CD14-positive monocyte (primary cell): ENCODE data around the gene ERGIC3. TPM values are rescaled to one million over a fixed set of nuclear protein-coding genes. Genes with fewer than 3 reads are reported as not detected.

ENCODE experiments used
- DNase-seq, 3 donors: peaks; one replicate each; pipeline ENCODE4 v3.0.0-alpha.2; 2011 to 2022
- H2AFZ ChIP-seq: 2 replicates; pipeline ENCODE4 v1.6.0; 2012; ENCODE audit warnings: mild to moderate bottlenecking, low read depth, low read length, inconsistent platforms; ENCODE audit not compliant: insufficient read depth, poor library complexity, severe bottlenecking
- H3K27ac ChIP-seq, 2 donors: 1 replicate in 1 of 2; 2 replicates in 1 of 2; pipeline ENCODE4 v1.5.1; 2012 to 2013; ENCODE audit warnings: low read length in 2 of 2, control low read depth in 1 of 2, inconsistent platforms in 1 of 2, low read depth in 1 of 2, mild to moderate bottlenecking in 1 of 2
- H3K27me3 ChIP-seq, 2 donors: one replicate each; pipeline versions ENCODE4 v1.6.0 to v1.6.1; 2011 to 2013; ENCODE audit warnings: low read length in 2 of 2; ENCODE audit not compliant: control insufficient read depth in 2 of 2, insufficient read depth in 2 of 2
- H3K36me3 ChIP-seq, 2 donors: replicated peaks in 1 of 2; 1 replicate in 1 of 2; 2 replicates in 1 of 2; pipeline versions ENCODE4 v1.5.1 to v1.6.1; 2012 to 2013; ENCODE audit warnings: low read length in 2 of 2, control low read depth in 1 of 2, inconsistent platforms in 1 of 2, mild to moderate bottlenecking in 1 of 2; ENCODE audit not compliant: insufficient read depth in 2 of 2, control insufficient read depth in 1 of 2
- H3K4me1 ChIP-seq, 2 donors: 1 replicate in 1 of 2; 2 replicates in 1 of 2; pipeline versions ENCODE4 v1.5.1 to v1.6.1; 2012 to 2013; ENCODE audit warnings: low read length in 2 of 2, control low read depth in 1 of 2, inconsistent platforms in 1 of 2, mild to moderate bottlenecking in 1 of 2, moderate library complexity in 1 of 2; ENCODE audit not compliant: insufficient read depth in 2 of 2, control insufficient read depth in 1 of 2
- H3K4me2 ChIP-seq: replicated peaks from 2 replicates; pipeline ENCODE3; 2012; ENCODE audit warnings: low read length, moderate library complexity, mild to moderate bottlenecking; ENCODE audit not compliant: poor library complexity, severe bottlenecking; ENCODE audit errors: extremely low read depth
- H3K4me3 ChIP-seq, 3 experiments: fragments of 200-600 bp in 1 of 3; sonication (generic) in 1 of 3; replicated peaks in 1 of 3; 1 replicate in 2 of 3; 2 replicates in 1 of 3; pipeline ENCODE4 v1.5.1; 2011 to 2013; ENCODE audit warnings: low read length in 3 of 3, mild to moderate bottlenecking in 3 of 3, control low read depth in 2 of 3, low read depth in 2 of 3, inconsistent platforms in 1 of 3, moderate library complexity in 1 of 3
- H3K79me2 ChIP-seq: 2 replicates; pipeline ENCODE4 v1.6.0; 2012; ENCODE audit warnings: mild to moderate bottlenecking, control low read depth, inconsistent platforms, low read length, moderate library complexity; ENCODE audit not compliant: insufficient read depth
- H3K9ac ChIP-seq: 2 replicates; pipeline ENCODE4 v1.6.0; 2017; ENCODE audit warnings: low read length, mild to moderate bottlenecking; ENCODE audit not compliant: insufficient read depth, poor library complexity, severe bottlenecking
- H3K9me3 ChIP-seq, 2 donors: replicated peaks in 1 of 2; 1 replicate in 1 of 2; 2 replicates in 1 of 2; pipeline versions ENCODE4 v1.5.1 to v1.6.1; 2012 to 2013; ENCODE audit warnings: low read length in 2 of 2, control low read depth in 1 of 2; ENCODE audit not compliant: control insufficient read depth in 1 of 2, insufficient read depth in 1 of 2
- H4K20me1 ChIP-seq: 2 replicates; pipeline ENCODE4 v1.6.0; 2012; ENCODE audit warnings: mild to moderate bottlenecking, low read length, control low read depth, moderate library complexity; ENCODE audit not compliant: insufficient read depth
- H3K27ac Mint-ChIP-seq, 7 donors: one replicate each; pipeline ENCODE4 v1.8.0; 2020; ENCODE audit warnings: mild to moderate bottlenecking in 7 of 7, mixed read lengths in 7 of 7, moderate library complexity in 6 of 7, inconsistent platforms in 2 of 7
- H3K27me3 Mint-ChIP-seq, 3 donors: one replicate each; pipeline ENCODE4 v1.8.0; 2021 to 2022; ENCODE audit warnings: low read depth in 3 of 3, mild to moderate bottlenecking in 3 of 3, mixed read lengths in 3 of 3, moderate library complexity in 3 of 3, inconsistent platforms in 1 of 3
- H3K36me3 Mint-ChIP-seq, 2 donors: one replicate each; pipeline ENCODE4 v1.8.0; 2020; ENCODE audit warnings: mixed read lengths in 2 of 2, inconsistent platforms in 1 of 2, mild to moderate bottlenecking in 1 of 2
- H3K4me1 Mint-ChIP-seq: one replicate; pipeline ENCODE4 v1.8.0; 2020; ENCODE audit warnings: mild to moderate bottlenecking, mixed read lengths
- H3K4me3 Mint-ChIP-seq, 2 donors: one replicate each; pipeline ENCODE4 v1.8.0; 2020; ENCODE audit warnings: mild to moderate bottlenecking in 2 of 2, mixed read lengths in 2 of 2, moderate library complexity in 1 of 2
- H3K9me3 Mint-ChIP-seq, 7 donors: one replicate each; pipeline ENCODE4 v1.8.0; 2020 to 2022; ENCODE audit warnings: mixed read lengths in 7 of 7, mild to moderate bottlenecking in 6 of 7, moderate library complexity in 6 of 7, inconsistent platforms in 2 of 7
- WGBS: methylation state at CpG from one replicate; pipeline ENCODE4 v1.1.5; 2013; ENCODE audit warnings: missing lambda C conversion rate; ENCODE audit not compliant: insufficient coverage; 5-methylcytosine and 5-hydroxymethylcytosine counted together
- intact Hi-C, 2 donors: fragments of 100-400 bp; cut with micrococcal nuclease; formaldehyde crosslinking; loops; one replicate each; pipeline versions ENCODE4 v1.15.0 to v1.15.1; 2023
- polyA plus RNA-seq, 3 donors: library from polyadenylated mRNA; depleted of rRNA in 1 of 3; unstranded in 2 of 3; stranded (reverse) in 1 of 3; fragments of 300-500 nt in 2 of 3; fragments of >200 nt in 1 of 3; fragmentation: Illumina TruSeq in 2 of 3; gene quantifications; 1 replicate in 2 of 3; 2 replicates in 1 of 3; pipeline ENCODE4 v1.2.3, GENCODE V29; 2012 to 2021
- small RNA-seq: library from RNA; depleted of rRNA; stranded (forward); fragments of <200 nt; gene quantifications from one replicate; pipeline ENCODE3, GENCODE V24; 2012; ENCODE audit warnings: low read depth; ENCODE audit not compliant: insufficient read length
- TF ChIP-seq, protein P1 (sequence below): fragments of 200-600 bp; IDR thresholded peaks from one replicate; pipeline ENCODE4 v1.8.0; 2022; ENCODE audit warnings: antibody characterized with exemption, mild to moderate bottlenecking

Gene ERGIC3
- polyA plus RNA-seq, 3 donors, result 128 to 371 (median 130) TPM

DNA sequence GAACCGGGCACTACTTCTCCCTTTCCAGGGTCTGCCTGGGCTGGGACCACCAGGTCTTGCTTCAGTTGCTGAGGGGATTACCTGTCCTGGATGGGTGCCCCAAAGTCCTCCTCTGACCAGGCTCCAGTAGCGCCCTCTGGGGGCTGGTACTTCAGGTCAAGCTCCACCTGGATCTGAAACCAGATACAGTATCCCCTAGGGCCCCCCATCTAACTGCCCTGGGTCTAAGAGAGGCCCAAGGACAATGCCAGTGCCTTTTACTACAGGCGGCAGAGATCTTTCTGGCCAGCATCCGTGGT, 62.5 kb downstream of the ERGIC3 start:
- Mint-ChIP-seq H3K27me3 (peaks cover 34 to 44% (median 36%) of the 10 kb centered on the region in 3 donors), H3K4me1 (peaks cover 17% of the 10 kb centered on the region), H3K4me3 (no peak overlapping the region), H3K36me3 (peaks cover 0 to 5% of the 10 kb centered on the region in 2 donors), H3K9me3 (peaks cover 0 to 7% (median 2%) of the 10 kb centered on the region in 7 donors), H3K27ac (no peak overlapping the region)
- no peak overlapping the region for H3K9ac ChIP-seq
- no peak overlapping the region for H3K4me2 ChIP-seq
- no peak for DNase-seq
- H3K27ac ChIP-seq, result no peak overlapping the region
- H2AFZ ChIP-seq, result no peak overlapping the region
- H3K79me2 ChIP-seq, result no peaks in the 10 kb centered on the region
- peaks cover 8 to 31% of the 10 kb centered on the region in 2 donors for H3K27me3 ChIP-seq
- 67% methylated on average over 2 of the region's 4 CpGs for WGBS
- H3K4me3 ChIP-seq, result no peak overlapping the region
- H3K9me3 ChIP-seq, result no peaks in the 10 kb centered on the region
- intact Hi-C loops, result no loop called here
- H3K4me1 ChIP-seq, result peaks cover 16 to 17% of the 10 kb centered on the region in 2 donors
- H3K36me3 ChIP-seq, result no peaks in the 10 kb centered on the region
- TF ChIP-seq, protein P1, sequence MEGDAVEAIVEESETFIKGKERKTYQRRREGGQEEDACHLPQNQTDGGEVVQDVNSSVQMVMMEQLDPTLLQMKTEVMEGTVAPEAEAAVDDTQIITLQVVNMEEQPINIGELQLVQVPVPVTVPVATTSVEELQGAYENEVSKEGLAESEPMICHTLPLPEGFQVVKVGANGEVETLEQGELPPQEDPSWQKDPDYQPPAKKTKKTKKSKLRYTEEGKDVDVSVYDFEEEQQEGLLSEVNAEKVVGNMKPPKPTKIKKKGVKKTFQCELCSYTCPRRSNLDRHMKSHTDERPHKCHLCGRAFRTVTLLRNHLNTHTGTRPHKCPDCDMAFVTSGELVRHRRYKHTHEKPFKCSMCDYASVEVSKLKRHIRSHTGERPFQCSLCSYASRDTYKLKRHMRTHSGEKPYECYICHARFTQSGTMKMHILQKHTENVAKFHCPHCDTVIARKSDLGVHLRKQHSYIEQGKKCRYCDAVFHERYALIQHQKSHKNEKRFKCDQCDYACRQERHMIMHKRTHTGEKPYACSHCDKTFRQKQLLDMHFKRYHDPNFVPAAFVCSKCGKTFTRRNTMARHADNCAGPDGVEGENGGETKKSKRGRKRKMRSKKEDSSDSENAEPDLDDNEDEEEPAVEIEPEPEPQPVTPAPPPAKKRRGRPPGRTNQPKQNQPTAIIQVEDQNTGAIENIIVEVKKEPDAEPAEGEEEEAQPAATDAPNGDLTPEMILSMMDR, result peak; percentile 29
- no peaks in the 10 kb centered on the region for H4K20me1 ChIP-seq

DNA sequence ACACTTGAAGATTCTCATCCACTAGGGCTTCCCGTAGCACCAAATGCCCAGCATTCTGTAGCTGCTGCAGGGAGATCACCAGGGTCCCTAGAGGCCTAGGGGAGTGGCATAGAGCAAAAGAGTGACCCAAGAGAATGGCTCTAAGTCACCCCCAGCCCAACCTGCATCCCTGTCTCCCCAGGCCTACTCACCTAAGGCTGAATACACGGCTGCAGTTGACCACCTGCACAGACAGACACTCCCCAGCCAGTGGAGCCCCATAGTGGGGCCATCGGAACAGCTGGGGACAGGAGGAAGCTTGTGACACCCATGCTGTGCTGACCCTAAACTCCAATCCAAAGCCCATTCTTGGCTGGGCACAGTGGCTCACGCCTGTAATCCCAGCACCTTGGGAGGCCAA, 64.2 kb downstream of the ERGIC3 start:
- Histone ChIP-seq H3K4me3 (no peak overlapping the region), H3K36me3 (no peaks in the 10 kb centered on the region), H2AFZ (no peak overlapping the region), H4K20me1 (no peaks in the 10 kb centered on the region), H3K9me3 (no peaks in the 10 kb centered on the region), H3K79me2 (no peaks in the 10 kb centered on the region), H3K9ac (no peak overlapping the region), H3K4me1 (peaks cover 9 to 11% of the 10 kb centered on the region in 2 donors), H3K27ac (no peak overlapping the region), H3K27me3 (peaks cover 4 to 14% of the 10 kb centered on the region in 2 donors), H3K4me2 (no peak overlapping the region)
- peaks cover 10% of the 10 kb centered on the region for H3K4me1 Mint-ChIP-seq
- 89% methylated on average over 4 of the region's 4 CpGs for WGBS
- intact Hi-C loops, result no loop called here
- peaks cover 0 to 7% (median 1%) of the 10 kb centered on the region in 7 donors for H3K9me3 Mint-ChIP-seq
- DNase-seq, result no peak
- H3K36me3 Mint-ChIP-seq, result peaks cover 0 to 3% of the 10 kb centered on the region in 2 donors
- no peak overlapping the region for H3K4me3 Mint-ChIP-seq
- H3K27ac Mint-ChIP-seq, result no peak overlapping the region
- peaks cover 17 to 28% (median 19%) of the 10 kb centered on the region in 3 donors for H3K27me3 Mint-ChIP-seq
- TF ChIP-seq, protein P1, result no peak

Small RNA genes lying within 50 kb of the gene (small RNA-seq; reads per million reads assigned to genes)
- not detected for gene RPL37P1

Other genes starting within 250 kb of the ERGIC3 start
- gene FAM83C, start 249.7 kb upstream of the ERGIC3 start, polyA plus RNA-seq, result not detected
- gene UQCC1, start 130.1 kb upstream of the ERGIC3 start, polyA plus RNA-seq, result 10 to 100 TPM in 1 of 3 donors, 1 to 10 TPM in 2; 8.5 to 15.6 (median 9.8) TPM
- gene GDF5, start 103.8 kb upstream of the ERGIC3 start, polyA plus RNA-seq, result not detected
- 1 to 10 TPM in 2 of 3 donors, under 1 TPM in 1; 0.81 to 5.9 (median 1.2) TPM for gene CEP250, start 86.5 kb upstream of the ERGIC3 start, polyA plus RNA-seq
- gene C20orf173, start 12.4 kb upstream of the ERGIC3 start, polyA plus RNA-seq, result not detected
- gene SPAG4, start 73.8 kb downstream of the ERGIC3 start, polyA plus RNA-seq, result under 1 TPM in 2 of 3 donors, not detected in 1; 0.12 to 0.51 TPM
- gene CPNE1, start 122.8 kb downstream of the ERGIC3 start, polyA plus RNA-seq, result 100 to 1,000 TPM; 153 to 210 (median 167) TPM
- 10 to 100 TPM; 21.5 to 32.8 (median 30.4) TPM for gene RBM12, start 122.8 kb downstream of the ERGIC3 start, polyA plus RNA-seq
- 10 to 100 TPM; 18.1 to 21.4 (median 19.2) TPM for gene NFS1, start 157.3 kb downstream of the ERGIC3 start, polyA plus RNA-seq
- 100 to 1,000 TPM; 220 to 448 (median 352) TPM for gene ROMO1, start 157.3 kb downstream of the ERGIC3 start, polyA plus RNA-seq
- gene RBM39, start 200.2 kb downstream of the ERGIC3 start, polyA plus RNA-seq, result 100 to 1,000 TPM in 1 of 3 donors, 10 to 100 TPM in 2; 89.5 to 209 (median 98.0) TPM
- gene PHF20, start 229.9 kb downstream of the ERGIC3 start, polyA plus RNA-seq, result 10 to 100 TPM; 54.7 to 78.2 (median 73.6) TPM